Natural killer cell (primary cell): Measurements from ENCODE around the gene PRKN. TPM values are rescaled to one million over a fixed set of nuclear protein-coding genes. Genes with fewer than 3 reads are reported as not detected.

Experiments used
- ATAC-seq, 3 donors: fragments of 150-1000 bp in 2 of 3; fragments of 200-7000 bp in 1 of 3; cut with Tn5 transposase; 1 replicate in 1 of 3; 2 replicates in 2 of 3; pipeline ENCODE4 v1.10.0; 2021; ENCODE audit warnings: mild to moderate bottlenecking in 2 of 3, moderate library complexity in 2 of 3
- DNase-seq, 2 donors: peaks; one replicate each; pipeline versions ENCODE4 v3.0.0 to v3.0.0-alpha.2; 2013 to 2021; ENCODE audit warnings: mixed read lengths in 1 of 2
- H3K27ac ChIP-seq: one replicate; pipeline ENCODE4 v1.5.1; 2013; ENCODE audit warnings: mild to moderate bottlenecking, low read length
- H3K27me3 ChIP-seq: one replicate; pipeline ENCODE4 v1.6.1; 2013; ENCODE audit warnings: low read length; ENCODE audit not compliant: control insufficient read depth, insufficient read depth
- H3K36me3 ChIP-seq: one replicate; pipeline ENCODE4 v1.6.1; 2013; ENCODE audit warnings: low read length; ENCODE audit not compliant: control insufficient read depth, insufficient read depth
- H3K4me1 ChIP-seq: one replicate; pipeline ENCODE4 v1.6.1; 2013; ENCODE audit warnings: low read length; ENCODE audit not compliant: control insufficient read depth, insufficient read depth
- H3K4me3 ChIP-seq: one replicate; pipeline ENCODE4 v1.5.1; 2013; ENCODE audit warnings: low read length
- H3K9me3 ChIP-seq: one replicate; pipeline ENCODE4 v1.6.1; 2013; ENCODE audit warnings: low read length; ENCODE audit not compliant: control insufficient read depth, insufficient read depth
- H3K27ac Mint-ChIP-seq, 2 donors: one replicate each; pipeline ENCODE4 v1.8.0; 2022; ENCODE audit warnings: mild to moderate bottlenecking in 2 of 2, mixed read lengths in 2 of 2, moderate library complexity in 1 of 2
- H3K27me3 Mint-ChIP-seq, 2 donors: one replicate each; pipeline ENCODE4 v1.8.0; 2022; ENCODE audit warnings: low read depth in 2 of 2, mixed read lengths in 2 of 2
- H3K36me3 Mint-ChIP-seq: one replicate; pipeline ENCODE4 v1.8.0; 2022; ENCODE audit warnings: mixed read lengths
- H3K4me1 Mint-ChIP-seq, 2 donors: one replicate each; pipeline ENCODE4 v1.8.0; 2022; ENCODE audit warnings: mixed read lengths in 2 of 2
- H3K4me3 Mint-ChIP-seq: one replicate; pipeline ENCODE4 v1.8.0; 2022; ENCODE audit warnings: mild to moderate bottlenecking, moderate library complexity, mixed read lengths
- H3K9me3 Mint-ChIP-seq, 2 donors: one replicate each; pipeline ENCODE4 v1.8.0; 2022; ENCODE audit warnings: mixed read lengths in 2 of 2
- CTCF ChIP-seq: fragments of 200-600 bp; IDR thresholded peaks from one replicate; pipeline ENCODE4 v1.8.0; 2022; ENCODE audit warnings: antibody characterized with exemption
- WGBS: methylation state at CpG from one replicate; pipeline ENCODE4 v1.1.7; 2013; ENCODE audit warnings: missing lambda C conversion rate; ENCODE audit not compliant: insufficient coverage; 5-methylcytosine and 5-hydroxymethylcytosine counted together
- intact Hi-C: fragments of 100-400 bp; cut with micrococcal nuclease; formaldehyde crosslinking; loops from one replicate; pipeline ENCODE4 v1.14.2; 2022
- total RNA-seq, 4 donors: library from RNA; stranded (reverse); fragments of 120-200 nt in 1 of 4; gene quantifications; one replicate each; pipeline versions ENCODE4 v1.2.3 to v1.2.4, GENCODE V29; 2013 to 2022

Gene PRKN
- total RNA-seq, 3 donors from 2014 or later (not counting 1 experiment from before 2014, with no cell fraction given): 1.4 to 1.9 (median 1.9) TPM

DNA sequence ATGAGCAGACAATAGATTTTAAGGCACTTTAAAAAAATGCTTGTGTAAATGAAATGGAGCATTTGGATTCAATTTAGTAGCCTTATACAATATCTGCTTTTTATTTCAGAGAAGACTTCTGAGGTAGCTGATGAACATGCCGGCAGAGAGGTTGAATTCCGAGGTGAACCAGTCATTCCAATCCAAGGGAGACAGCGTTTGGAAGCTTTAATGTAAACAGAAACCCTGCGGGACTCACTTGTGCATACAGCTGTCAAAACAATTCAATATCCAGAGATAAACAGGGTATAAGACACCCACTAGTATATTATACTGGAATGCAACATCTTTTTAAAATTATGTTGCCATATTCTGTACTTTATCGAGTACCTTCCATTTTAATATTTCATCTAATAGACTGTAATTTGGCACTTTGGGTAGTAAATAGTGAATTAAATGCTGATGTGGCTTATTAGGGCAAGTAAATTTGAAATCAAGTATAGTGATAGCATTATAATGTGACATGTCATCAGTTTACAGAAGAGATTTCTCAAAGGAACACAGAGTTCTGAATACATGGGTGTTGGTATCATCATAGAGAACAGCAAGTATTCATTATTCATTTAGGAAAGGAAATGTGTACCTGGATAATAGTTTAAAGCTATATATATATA is 347.7 kb downstream of the PRKN start:
- Histone ChIP-seq H3K9me3 (no peaks in the 10 kb centered on the region), H3K4me3 (no peak overlapping the region), H3K27me3 (no peaks in the 10 kb centered on the region), H3K27ac (no peak overlapping the region), H3K4me1 (no peaks in the 10 kb centered on the region), H3K36me3 (no peaks in the 10 kb centered on the region)
- Mint-ChIP-seq H3K4me1 (no peaks in the 10 kb centered on the region), H3K27me3 (no peaks in the 10 kb centered on the region), H3K36me3 (no peaks in the 10 kb centered on the region), H3K27ac (no peak overlapping the region), H3K4me3 (no peak overlapping the region), H3K9me3 (peaks cover 7 to 26% of the 10 kb centered on the region in 2 donors)
- DNase-seq (no peak), ATAC-seq (no peak)
- WGBS: 87% methylated on average over 4 of the region's 5 CpGs
- no peak for TF ChIP-seq CTCF
- intact Hi-C loops: no loop called here

GRCh38 chr6:162377735-162378134 is 349.8 kb downstream of the PRKN start:
- no peaks in the 10 kb centered on the region for H3K27me3 Mint-ChIP-seq
- no peaks in the 10 kb centered on the region for H3K36me3 Mint-ChIP-seq

DNA sequence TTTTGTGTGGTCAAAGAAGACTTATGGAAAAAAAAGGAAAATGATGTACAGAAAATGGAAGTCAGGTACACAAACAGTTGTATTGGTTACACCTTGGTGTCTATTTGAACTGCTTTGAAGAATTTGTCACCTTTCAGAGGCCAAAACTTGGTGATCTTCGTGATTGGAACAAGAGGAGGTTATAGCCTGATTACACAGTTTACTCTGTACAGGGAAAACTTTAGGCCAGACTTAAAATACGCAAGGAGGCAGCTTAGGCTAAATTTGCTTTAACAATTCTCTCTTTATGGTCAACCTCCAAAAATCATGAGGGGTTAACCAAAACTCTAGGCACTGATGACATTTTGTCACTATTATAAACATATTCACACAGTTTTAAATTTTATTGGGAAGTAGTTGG is 353.7 kb downstream of the PRKN start:
- WGBS: 45% methylated on average over 2 of the region's 2 CpGs
- Histone ChIP-seq H3K36me3 (no peaks in the 10 kb centered on the region), H3K9me3 (peaks cover 3% of the 10 kb centered on the region), H3K4me3 (no peak overlapping the region), H3K27me3 (no peaks in the 10 kb centered on the region), H3K4me1 (no peaks in the 10 kb centered on the region), H3K27ac (no peak overlapping the region)
- no peaks in the 10 kb centered on the region for H3K27me3 Mint-ChIP-seq
- TF ChIP-seq CTCF: no peak
- H3K4me3 Mint-ChIP-seq: no peak overlapping the region
- intact Hi-C loops: no loop called here
- peaks cover 5 to 13% of the 10 kb centered on the region in 2 donors for H3K9me3 Mint-ChIP-seq
- no peaks in the 10 kb centered on the region for H3K36me3 Mint-ChIP-seq
- no peaks in the 10 kb centered on the region for H3K4me1 Mint-ChIP-seq
- DNase-seq (no peak), ATAC-seq (no peak)
- no peak overlapping the region for H3K27ac Mint-ChIP-seq

More at GRCh38 chr6:162377735-162378134, 349.8 kb downstream of the PRKN start:
- Mint-ChIP-seq H3K9me3 (peaks cover 5 to 18% of the 10 kb centered on the region in 2 donors), H3K4me3 (no peak overlapping the region), H3K27ac (no peak overlapping the region), H3K4me1 (no peaks in the 10 kb centered on the region)
- intact Hi-C loops: no loop called here
- WGBS: 91% methylated on average over 6 of the region's 7 CpGs
- TF ChIP-seq CTCF: no peak
- Histone ChIP-seq H3K27me3 (no peaks in the 10 kb centered on the region), H3K4me1 (no peaks in the 10 kb centered on the region), H3K36me3 (no peaks in the 10 kb centered on the region), H3K4me3 (no peak overlapping the region), H3K27ac (no peak overlapping the region), H3K9me3 (no peaks in the 10 kb centered on the region)
- DNase-seq (no peak), ATAC-seq (no peak)

GRCh38 chr6:162373192-162373591 is 354.4 kb downstream of the PRKN start:
- H3K4me1 Mint-ChIP-seq: no peaks in the 10 kb centered on the region
- no peaks in the 10 kb centered on the region for H3K27me3 Mint-ChIP-seq
- no peaks in the 10 kb centered on the region for H3K36me3 ChIP-seq
- H3K27ac Mint-ChIP-seq: no peak overlapping the region
- DNase-seq (no peak), ATAC-seq (no peak)
- H3K27ac ChIP-seq: no peak overlapping the region
- 100% methylated on average over 1 of the region's 2 CpGs for WGBS
- intact Hi-C loops: no loop called here
- no peak for TF ChIP-seq CTCF
- H3K9me3 Mint-ChIP-seq: peaks cover 5 to 13% of the 10 kb centered on the region in 2 donors
- no peak overlapping the region for H3K4me3 Mint-ChIP-seq
- no peaks in the 10 kb centered on the region for H3K27me3 ChIP-seq
- no peaks in the 10 kb centered on the region for H3K36me3 Mint-ChIP-seq
- peaks cover 3% of the 10 kb centered on the region for H3K9me3 ChIP-seq
- H3K4me1 ChIP-seq: no peaks in the 10 kb centered on the region
- no peak overlapping the region for H3K4me3 ChIP-seq
